ENCODE results near the gene GNG4.

DNA sequence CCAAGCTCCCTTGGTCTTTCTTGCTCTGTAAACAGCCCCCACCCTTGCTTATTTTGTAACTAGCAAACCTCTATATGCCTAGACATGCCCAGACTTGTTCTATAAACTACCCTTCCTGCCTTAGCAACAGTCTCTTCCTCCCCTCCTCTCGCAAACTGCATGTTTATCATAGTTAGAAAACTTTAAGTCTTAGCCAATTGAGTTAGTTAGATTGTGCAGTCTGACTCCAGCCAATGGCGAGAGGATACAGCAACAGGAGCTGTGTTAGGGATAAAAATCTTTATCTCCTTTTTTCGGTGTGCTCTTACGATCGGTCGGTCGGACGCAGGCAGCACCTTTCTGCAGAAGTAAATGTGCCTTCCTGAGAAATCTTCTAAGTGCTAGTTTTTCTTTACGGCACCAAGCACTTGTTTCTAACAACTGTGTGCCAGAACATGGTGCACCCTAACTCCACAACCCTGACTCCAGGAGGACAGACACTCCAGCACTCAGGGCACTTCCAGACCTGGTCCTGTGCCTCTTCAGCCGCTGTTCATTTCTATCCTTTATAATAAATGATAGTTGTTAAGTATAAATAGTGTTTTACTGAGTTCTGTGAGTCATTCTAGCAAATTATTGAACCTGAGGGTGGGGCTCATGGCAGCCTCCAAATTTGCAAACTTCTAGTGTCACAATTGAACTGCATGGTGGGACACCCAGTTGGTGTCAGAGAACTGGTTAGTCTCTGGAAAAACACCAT, 25.7 kb upstream of the GNG4 start:
- TF ChIP-seq, protein P1, sequence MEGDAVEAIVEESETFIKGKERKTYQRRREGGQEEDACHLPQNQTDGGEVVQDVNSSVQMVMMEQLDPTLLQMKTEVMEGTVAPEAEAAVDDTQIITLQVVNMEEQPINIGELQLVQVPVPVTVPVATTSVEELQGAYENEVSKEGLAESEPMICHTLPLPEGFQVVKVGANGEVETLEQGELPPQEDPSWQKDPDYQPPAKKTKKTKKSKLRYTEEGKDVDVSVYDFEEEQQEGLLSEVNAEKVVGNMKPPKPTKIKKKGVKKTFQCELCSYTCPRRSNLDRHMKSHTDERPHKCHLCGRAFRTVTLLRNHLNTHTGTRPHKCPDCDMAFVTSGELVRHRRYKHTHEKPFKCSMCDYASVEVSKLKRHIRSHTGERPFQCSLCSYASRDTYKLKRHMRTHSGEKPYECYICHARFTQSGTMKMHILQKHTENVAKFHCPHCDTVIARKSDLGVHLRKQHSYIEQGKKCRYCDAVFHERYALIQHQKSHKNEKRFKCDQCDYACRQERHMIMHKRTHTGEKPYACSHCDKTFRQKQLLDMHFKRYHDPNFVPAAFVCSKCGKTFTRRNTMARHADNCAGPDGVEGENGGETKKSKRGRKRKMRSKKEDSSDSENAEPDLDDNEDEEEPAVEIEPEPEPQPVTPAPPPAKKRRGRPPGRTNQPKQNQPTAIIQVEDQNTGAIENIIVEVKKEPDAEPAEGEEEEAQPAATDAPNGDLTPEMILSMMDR (IDR thresholded peaks at IDR 0.05; ENCODE audit: low read depth, low read length) = no peak
- no peak for TF ChIP-seq EZH2phosphoT487 (IDR thresholded peaks at IDR 0.05; ENCODE audit: low read depth)

Data from OCI-LY3 (cell line).